Adrenal gland (tissue), 5 donors: ENCODE data around the gene NEURL4.

Experiments used
- POLR2A ChIP-seq, 2 donors: fragments of 450-650 bp; IDR thresholded peaks; one replicate each; pipeline ENCODE4 v1.6.1; 2017; ENCODE audit warnings: antibody characterized with exemption in 2 of 2, mild to moderate bottlenecking in 2 of 2, moderate library complexity in 1 of 2
- TF ChIP-seq, protein P1 (sequence below), 6 experiments: fragments of 450-650 bp in 4 of 6; fragments of 200-600 bp in 2 of 6; sonication (generic) in 1 of 6; IDR thresholded peaks; 1 replicate in 5 of 6; 2 replicates in 1 of 6; pipeline versions ENCODE4 v1.5.1 to v1.8.0; 2016 to 2021; ENCODE audit warnings: antibody characterized with exemption in 6 of 6, mild to moderate bottlenecking in 2 of 6, moderate library complexity in 1 of 6
- donor health status: DM: no; HTN: no; CAD: no.

- TF ChIP-seq, protein P1, sequence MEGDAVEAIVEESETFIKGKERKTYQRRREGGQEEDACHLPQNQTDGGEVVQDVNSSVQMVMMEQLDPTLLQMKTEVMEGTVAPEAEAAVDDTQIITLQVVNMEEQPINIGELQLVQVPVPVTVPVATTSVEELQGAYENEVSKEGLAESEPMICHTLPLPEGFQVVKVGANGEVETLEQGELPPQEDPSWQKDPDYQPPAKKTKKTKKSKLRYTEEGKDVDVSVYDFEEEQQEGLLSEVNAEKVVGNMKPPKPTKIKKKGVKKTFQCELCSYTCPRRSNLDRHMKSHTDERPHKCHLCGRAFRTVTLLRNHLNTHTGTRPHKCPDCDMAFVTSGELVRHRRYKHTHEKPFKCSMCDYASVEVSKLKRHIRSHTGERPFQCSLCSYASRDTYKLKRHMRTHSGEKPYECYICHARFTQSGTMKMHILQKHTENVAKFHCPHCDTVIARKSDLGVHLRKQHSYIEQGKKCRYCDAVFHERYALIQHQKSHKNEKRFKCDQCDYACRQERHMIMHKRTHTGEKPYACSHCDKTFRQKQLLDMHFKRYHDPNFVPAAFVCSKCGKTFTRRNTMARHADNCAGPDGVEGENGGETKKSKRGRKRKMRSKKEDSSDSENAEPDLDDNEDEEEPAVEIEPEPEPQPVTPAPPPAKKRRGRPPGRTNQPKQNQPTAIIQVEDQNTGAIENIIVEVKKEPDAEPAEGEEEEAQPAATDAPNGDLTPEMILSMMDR (IDR thresholded peaks at IDR 0.05): no peak
- no peak for TF ChIP-seq POLR2A (IDR thresholded peaks at IDR 0.05)
Observed at GRCh38 chr17:7317161-7317803, 11.9 kb downstream of the NEURL4 start.
